HEK293 (cell line): Measurements from ENCODE around the gene SYNGAP1.

ENCODE experiments used
- CTCF ChIA-PET: fragments of 350-600 bp; formaldehyde crosslinking; extraction: SDS; loops from one replicate; lab custom pipeline; 2021; ENCODE audit warnings: antibody characterized with exemption; lab: Yijun Ruan, JAX
- POLR2A ChIA-PET: fragments of 300-600 bp; formaldehyde crosslinking; extraction: SDS; loops from one replicate; lab custom pipeline; 2020; ENCODE audit warnings: antibody characterized with exemption, inconsistent platforms; lab: Yijun Ruan, JAX
- H3K27ac ChIP-seq: fragments of 200-500 bp; sonication (Bioruptor generic); 2 replicates; pipeline ENCODE4 v1.5.1; 2014; ENCODE audit warnings: low read depth, low read length, control low read depth, inconsistent platforms; ENCODE audit errors: extremely low read depth
- H3K36me3 ChIP-seq, 2 experiments: fragments of 200-500 bp in 1 of 2; sonication (Bioruptor generic) in 1 of 2; 1 replicate in 1 of 2; 2 replicates in 1 of 2; pipeline ENCODE4 v1.5.1; 2014 to 2017; ENCODE audit warnings: inconsistent platforms in 2 of 2, low read length in 2 of 2; ENCODE audit not compliant: control insufficient read depth in 2 of 2, insufficient read depth in 1 of 2
- H3K4me1 ChIP-seq: fragments of 200-500 bp; sonication (Bioruptor generic); 2 replicates; pipeline ENCODE4 v1.5.1; 2014; ENCODE audit warnings: mild to moderate bottlenecking, low read length, inconsistent platforms; ENCODE audit not compliant: control insufficient read depth, insufficient read depth
- H3K4me3 ChIP-seq: 2 replicates; pipeline ENCODE4 v1.5.1; 2011; ENCODE audit warnings: low read depth, mild to moderate bottlenecking, control low read depth, low read length, moderate library complexity
- H3K9me3 ChIP-seq: fragments of 200-500 bp; sonication (Bioruptor generic); 2 replicates; pipeline ENCODE4 v1.5.1; 2014; ENCODE audit warnings: low read depth, low read length, inconsistent platforms; ENCODE audit not compliant: control insufficient read depth, insufficient read depth
- AEBP2 ChIP-seq: fragments of 450-650 bp; formaldehyde crosslinking; IDR thresholded peaks from 2 replicates; pipeline ENCODE4 v1.5.1; 2016; ENCODE audit warnings: missing biosample characterization, missing genetic modification characterization, borderline replicate concordance
- BCL11A ChIP-seq: fragments of 450-650 bp; formaldehyde crosslinking; IDR thresholded peaks from 2 replicates; pipeline ENCODE4 v1.5.1; 2016; ENCODE audit warnings: low read depth, missing biosample characterization, missing genetic modification characterization
- IKZF3 ChIP-seq: fragments of 450-650 bp; IDR thresholded peaks from 2 replicates; pipeline ENCODE4 v1.5.0; 2018; ENCODE audit warnings: missing biosample characterization, mild to moderate bottlenecking, missing genetic modification characterization, moderate library complexity
- MZF1 ChIP-seq: fragments of 450-650 bp; formaldehyde crosslinking; IDR thresholded peaks from 2 replicates; pipeline ENCODE4 v1.5.1; 2017; ENCODE audit warnings: missing biosample characterization, missing genetic modification characterization, borderline replicate concordance
- PATZ1 ChIP-seq: fragments of 450-650 bp; formaldehyde crosslinking; IDR thresholded peaks from 2 replicates; pipeline ENCODE4 v1.5.1; 2016; ENCODE audit warnings: missing biosample characterization, missing genetic modification characterization
- WT1 ChIP-seq: fragments of 450-650 bp; formaldehyde crosslinking; IDR thresholded peaks from 2 replicates; pipeline ENCODE4 v1.5.1; 2016; ENCODE audit warnings: missing biosample characterization, missing genetic modification characterization
- ZNF10 ChIP-seq: fragments of 450-650 bp; formaldehyde crosslinking; IDR thresholded peaks from 2 replicates; pipeline ENCODE4 v1.5.1; 2017; ENCODE audit warnings: missing biosample characterization, missing genetic modification characterization
- ZNF138 ChIP-seq: fragments of 450-650 bp; formaldehyde crosslinking; IDR thresholded peaks from 2 replicates; pipeline ENCODE4 v1.5.1; 2016; ENCODE audit warnings: missing biosample characterization, missing genetic modification characterization, borderline replicate concordance
- ZNF214 ChIP-seq: fragments of 450-650 bp; formaldehyde crosslinking; IDR thresholded peaks from 2 replicates; pipeline ENCODE4 v1.5.1; 2017; ENCODE audit warnings: missing biosample characterization, mild to moderate bottlenecking, missing genetic modification characterization, borderline replicate concordance
- ZNF23 ChIP-seq: fragments of 450-650 bp; formaldehyde crosslinking; IDR thresholded peaks from 2 replicates; pipeline ENCODE4 v1.5.1; 2016; ENCODE audit warnings: missing biosample characterization, missing genetic modification characterization, borderline replicate concordance
- ZNF24 ChIP-seq: fragments of 450-650 bp; formaldehyde crosslinking; IDR thresholded peaks from 2 replicates; pipeline ENCODE4 v1.5.1; 2016; ENCODE audit warnings: missing biosample characterization, missing genetic modification characterization
- ZNF302 ChIP-seq: fragments of 450-650 bp; formaldehyde crosslinking; IDR thresholded peaks from 2 replicates; pipeline ENCODE4 v1.5.1; 2016; ENCODE audit warnings: missing biosample characterization, missing genetic modification characterization, low read depth
- ZNF473 ChIP-seq: fragments of 450-650 bp; formaldehyde crosslinking; IDR thresholded peaks from 2 replicates; pipeline ENCODE4 v1.5.1; 2017; ENCODE audit warnings: missing biosample characterization, missing genetic modification characterization
- ZNF560 ChIP-seq: fragments of 450-650 bp; formaldehyde crosslinking; IDR thresholded peaks from 2 replicates; pipeline ENCODE4 v1.5.1; 2017; ENCODE audit warnings: missing biosample characterization, missing genetic modification characterization, borderline replicate concordance
- ZNF571 ChIP-seq: fragments of 450-650 bp; formaldehyde crosslinking; IDR thresholded peaks from 2 replicates; pipeline ENCODE4 v1.5.0; 2017; ENCODE audit warnings: missing biosample characterization, missing genetic modification characterization
- ZNF704 ChIP-seq: fragments of 450-650 bp; formaldehyde crosslinking; IDR thresholded peaks from 2 replicates; pipeline ENCODE4 v1.5.1; 2016; ENCODE audit warnings: missing biosample characterization, missing genetic modification characterization
- ZNF792 ChIP-seq: fragments of 450-650 bp; formaldehyde crosslinking; IDR thresholded peaks from 2 replicates; pipeline ENCODE4 v1.5.1; 2016; ENCODE audit warnings: missing biosample characterization, missing genetic modification characterization
- ZSCAN23 ChIP-seq: fragments of 450-650 bp; formaldehyde crosslinking; IDR thresholded peaks from 2 replicates; pipeline ENCODE4 v1.5.1; 2016; ENCODE audit warnings: missing biosample characterization, missing genetic modification characterization

The SYNGAP1 gene

GRCh38 chr6:33410711-33411631 is 8.9 kb upstream of the SYNGAP1 start, which contains the start of gene PHF1 (continued):
- TF ChIP-seq ZNF571 (tag by site-specific recombination) (no peak), ZNF302 (tag by site-specific recombination) (no peak)
- TF ChIP-seq, all 188 proteins: peak for 14

- POLR2A ChIA-PET: interaction anchor here (0.6 to 3.3 kb wide), 5 partner anchors 43 to 203 kb away, joined by 4 to 22 read pairs (median 7); partner anchors contain the start of genes RGL2, RPS18, VPS52 and ZBTB22
- Histone ChIP-seq H3K4me3 (peak overlapping the region; percentile 74), H3K9me3 (no peaks in the 10 kb centered on the region), H3K36me3 (peaks cover 17 to 60% of the 10 kb centered on the region in 2 experiments), H3K27ac (no peak overlapping the region; the same call in 1 of the 2 replicates), H3K4me1 (peaks cover 4% of the 10 kb centered on the region; the same call in 1 of the 2 replicates)
- no peak for TF ChIP-seq MZF1 (tag by site-specific recombination)
- no peak for TF ChIP-seq WT1
- no peak for TF ChIP-seq ZNF24 (tag by site-specific recombination)
- no peak for TF ChIP-seq ZNF138 (tag by site-specific recombination)
- TF ChIP-seq ZNF214 (tag by site-specific recombination): no peak
- no peak for TF ChIP-seq BCL11A (tag by site-specific recombination)
- no peak for TF ChIP-seq ZNF10 (tag by site-specific recombination)
- TF ChIP-seq PATZ1 (tag by site-specific recombination): no peak
- TF ChIP-seq AEBP2 (tag by site-specific recombination): no peak
- TF ChIP-seq ZNF704: no peak
- TF ChIP-seq ZSCAN23: no peak
- TF ChIP-seq ZNF792 (tag by site-specific recombination): no peak
- no peak for TF ChIP-seq ZNF473 (tag by site-specific recombination)
- TF ChIP-seq IKZF3: no peak
- no peak for TF ChIP-seq ZNF23 (tag by site-specific recombination)
- TF ChIP-seq ZNF560 (tag by site-specific recombination): no peak
- CTCF ChIA-PET: interaction anchor here (0.8 kb wide), 2 partner anchors 9 to 15 kb away, joined by 5 read pairs; no protein-coding TSS in a partner anchor
These were observed 8.2 kb upstream of the SYNGAP1 start for GRCh38 chr6:33411632-33412005.
